Stimulated activated naive CD4-positive, alpha-beta T cell (primary cell): ENCODE data around the gene TPRA1.
A peak's percentile ranks its signal among the peaks of the same experiment; 100 is the strongest.

Experiments
- DNase-seq, 6 experiments: peaks; one replicate each; lab custom pipeline; 2025; lab: John Stamatoyannopoulos, UW

TPRA1 gene

GRCh38 chr3:127590282-127590592 is 296 bp downstream of the TPRA1 start:
- peak in 4 of 6 experiments; percentile 32 to 51 (median 40) for DNase-seq

GRCh38 chr3:127589600-127590281 is 792 bp downstream of the TPRA1 start:
- peak in 3 of 6 experiments; percentile 9 to 41 (median 33) for DNase-seq

- peak in 1 of 6 experiments; percentile 21 for DNase-seq
Observed at GRCh38 chr3:127588806-127589577, 1.5 kb downstream of the TPRA1 start.

- no peak for DNase-seq
Observed at GRCh38 chr3:127587876-127588275, 2.7 kb downstream of the TPRA1 start.

- DNase-seq, result no peak
Observed at GRCh38 chr3:127585813-127586413, 4.6 kb downstream of the TPRA1 start.

GRCh38 chr3:127585163-127585812 is 5.2 kb downstream of the TPRA1 start:
- DNase-seq, result no peak

- DNase-seq, result no peak
Observed at GRCh38 chr3:127584734-127585133, 5.8 kb downstream of the TPRA1 start.

- no peak for DNase-seq
Observed at GRCh38 chr3:127580327-127581060, 10.0 kb downstream of the TPRA1 start.

GRCh38 chr3:127578802-127579201 is 11.7 kb downstream of the TPRA1 start:
- DNase-seq, result no peak

GRCh38 chr3:127578168-127578567 is 12.4 kb downstream of the TPRA1 start:
- no peak for DNase-seq

GRCh38 chr3:127577448-127577847 is 13.1 kb downstream of the TPRA1 start:
- DNase-seq, result no peak

GRCh38 chr3:127574880-127575878 is 15.4 kb downstream of the TPRA1 start:
- peak; percentile 72 to 87 (median 76) for DNase-seq

- no peak for DNase-seq
Observed at GRCh38 chr3:127573912-127574311, 16.6 kb downstream of the TPRA1 start.

- DNase-seq, result no peak
Observed at GRCh38 chr3:127573401-127573800, 17.1 kb downstream of the TPRA1 start.

- DNase-seq, result no peak
Observed at GRCh38 chr3:127572735-127573134, 17.8 kb downstream of the TPRA1 start.

- DNase-seq, result no peak
Observed at GRCh38 chr3:127572186-127572585, 18.3 kb downstream of the TPRA1 start.

- no peak for DNase-seq
Observed at GRCh38 chr3:127570520-127570919, 20.0 kb downstream of the TPRA1 start.

- no peak for DNase-seq
Observed at GRCh38 chr3:127569160-127569559, 21.4 kb downstream of the TPRA1 start.

- DNase-seq, result no peak
Observed at GRCh38 chr3:127568586-127568985, 21.9 kb downstream of the TPRA1 start.

- no peak for DNase-seq
Observed at GRCh38 chr3:127566833-127567232, 23.7 kb downstream of the TPRA1 start.

- DNase-seq, result no peak
Observed at GRCh38 chr3:127565711-127566110, 24.8 kb downstream of the TPRA1 start.
